HG03439 (cell line): ENCODE data around the gene PBX4.

ENCODE experiments used
- ATAC-seq: cut with Tn5 transposase; IDR thresholded peaks from one replicate; pipeline ENCODE4 v1.9.1; 2021; ENCODE audit warnings: mild to moderate bottlenecking, moderate library complexity; ENCODE audit not compliant: unreplicated experiment

The PBX4 gene

DNA sequence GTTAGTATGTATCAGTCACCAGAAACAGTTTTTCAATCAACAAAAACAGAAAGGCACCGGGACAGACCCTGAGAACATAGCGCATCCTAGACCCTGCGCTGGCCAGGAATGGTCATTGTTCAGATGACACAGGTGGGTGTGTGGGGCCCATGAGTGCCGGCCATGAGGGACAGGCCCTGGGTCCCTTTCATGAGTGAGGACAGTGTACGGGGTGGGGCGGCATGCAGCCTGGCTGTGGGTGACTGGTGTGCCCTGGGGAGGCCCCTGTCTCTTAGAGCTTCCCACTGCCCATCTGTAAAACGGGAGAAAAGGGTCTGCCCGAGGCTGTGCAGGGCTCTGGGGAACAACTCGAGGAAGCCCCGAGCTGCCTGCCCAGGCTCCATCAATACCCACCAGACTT, 25.8 kb downstream of the PBX4 start:
- ATAC-seq = no peak

- peak; percentile 70 for ATAC-seq
Measured at GRCh38 chr19:19591133-19591825, 27.2 kb downstream of the PBX4 start.

- ATAC-seq = no peak
Measured at GRCh38 chr19:19588546-19588945, 29.9 kb downstream of the PBX4 start.

- ATAC-seq = no peak
Measured at GRCh38 chr19:19587771-19588170, 30.7 kb downstream of the PBX4 start.

DNA sequence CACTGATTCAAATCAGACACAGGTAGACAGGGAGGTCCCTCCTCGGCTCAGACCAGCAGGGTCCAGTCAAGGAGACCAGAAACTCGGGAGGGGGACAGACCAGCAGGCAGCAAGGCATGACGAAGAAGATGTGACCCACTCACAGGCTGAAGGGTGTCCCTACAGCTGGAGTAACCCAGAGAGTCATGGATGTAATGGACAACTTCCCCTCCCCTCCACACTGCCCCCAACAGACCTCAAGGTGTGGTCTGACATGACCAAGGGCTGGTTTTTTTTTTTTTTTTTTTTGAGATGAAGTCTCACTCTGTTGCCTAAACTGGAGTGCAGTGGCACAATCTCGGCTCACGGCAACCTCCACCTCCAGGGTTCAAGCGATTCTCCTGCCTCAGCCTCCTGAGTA, 34.1 kb downstream of the PBX4 start:
- no peak for ATAC-seq

DNA sequence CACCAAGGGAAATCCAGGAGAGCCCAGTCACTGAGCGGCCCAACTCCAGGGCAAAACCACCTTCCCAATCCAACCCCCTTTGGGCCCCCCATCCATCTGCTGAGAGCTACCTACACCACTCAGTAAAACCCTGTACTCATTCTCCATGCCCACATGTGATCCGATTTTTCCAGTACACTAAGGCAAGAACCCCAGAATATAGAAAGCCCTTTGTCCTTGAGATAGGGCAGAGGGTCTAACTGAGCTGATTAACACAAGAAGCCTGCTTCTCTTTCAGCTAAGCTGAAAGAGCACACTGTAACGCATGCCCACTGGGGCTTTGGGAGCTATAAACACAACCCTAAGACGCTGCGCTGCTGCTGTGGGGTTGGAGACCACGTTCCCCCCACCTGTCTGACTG, 36.0 kb downstream of the PBX4 start:
- no peak for ATAC-seq

DNA sequence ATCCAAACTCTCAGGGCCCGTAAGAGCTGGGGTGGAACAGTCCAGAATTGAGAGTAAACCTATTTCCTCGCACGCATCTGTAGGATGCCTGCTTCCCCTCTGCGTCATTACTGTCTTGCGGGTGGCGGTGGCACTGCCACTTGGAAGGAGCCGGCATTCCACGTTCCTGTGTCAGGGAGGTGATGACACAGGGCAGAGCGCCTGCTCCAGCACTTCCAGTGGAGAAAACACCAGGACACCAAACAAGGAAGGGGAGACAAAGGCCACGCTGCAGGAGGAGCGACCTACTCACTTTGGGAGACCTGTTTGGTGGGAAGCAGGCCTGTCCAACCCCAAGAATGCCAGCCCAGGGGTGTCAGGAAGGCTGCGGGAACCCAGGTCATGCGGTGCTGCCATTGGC, 37.1 kb downstream of the PBX4 start:
- no peak for ATAC-seq

GRCh38 chr19:19580418-19580817, 38.1 kb downstream of the PBX4 start:
- no peak for ATAC-seq

GRCh38 chr19:19579533-19580361, 38.7 kb downstream of the PBX4 start:
- no peak for ATAC-seq

- no peak for ATAC-seq
Measured at GRCh38 chr19:19578252-19578651, 40.2 kb downstream of the PBX4 start.

GRCh38 chr19:19575411-19575810, 43.1 kb downstream of the PBX4 start:
- ATAC-seq = no peak

- no peak for ATAC-seq
Measured at GRCh38 chr19:19571071-19571786, 47.3 kb downstream of the PBX4 start.

DNA sequence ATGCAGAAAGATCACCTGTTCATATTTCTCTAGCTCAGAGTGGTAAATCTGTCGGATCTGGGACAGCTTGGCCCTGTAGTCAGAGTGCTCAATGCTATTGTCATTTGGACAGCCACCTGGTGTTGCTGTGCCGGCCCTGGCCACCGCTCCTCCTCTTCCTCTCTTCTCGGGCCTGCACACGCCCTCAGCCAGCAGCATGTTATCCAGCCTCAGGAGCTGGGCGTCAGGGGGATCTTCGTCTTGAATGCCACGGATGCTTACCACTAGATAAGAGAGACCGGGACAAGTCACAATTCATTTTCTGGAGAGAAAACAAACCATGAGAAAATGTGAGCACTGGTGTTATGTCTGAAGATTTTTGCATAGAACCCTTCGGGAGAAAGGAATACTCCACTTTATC, 47.9 kb downstream of the PBX4 start:
- ATAC-seq = no peak

GRCh38 chr19:19568802-19569756, 49.4 kb downstream of the PBX4 start:
- no peak for ATAC-seq

DNA sequence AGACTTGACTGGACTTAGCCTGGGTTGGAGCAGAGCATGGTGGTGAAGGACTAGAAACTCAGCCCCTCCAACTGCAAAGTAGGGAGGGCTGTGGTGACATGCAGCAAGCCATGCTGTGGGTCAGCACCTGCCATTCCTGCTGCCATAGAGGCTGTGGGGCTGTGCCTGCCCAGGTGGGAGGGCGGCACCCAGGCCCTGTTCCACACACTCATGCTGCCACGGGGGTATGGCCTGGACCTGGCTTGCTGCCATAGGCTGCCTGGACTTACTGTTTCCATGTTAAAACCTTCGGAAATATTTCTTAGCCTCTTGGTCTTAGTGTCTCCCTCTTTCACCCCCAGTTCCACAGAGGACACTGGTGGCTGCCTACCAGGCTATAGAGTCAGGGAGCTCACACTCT, 51.1 kb downstream of the PBX4 start:
- ATAC-seq = no peak

- no peak for ATAC-seq
Measured at GRCh38 chr19:19566306-19566705, 52.2 kb downstream of the PBX4 start.

DNA sequence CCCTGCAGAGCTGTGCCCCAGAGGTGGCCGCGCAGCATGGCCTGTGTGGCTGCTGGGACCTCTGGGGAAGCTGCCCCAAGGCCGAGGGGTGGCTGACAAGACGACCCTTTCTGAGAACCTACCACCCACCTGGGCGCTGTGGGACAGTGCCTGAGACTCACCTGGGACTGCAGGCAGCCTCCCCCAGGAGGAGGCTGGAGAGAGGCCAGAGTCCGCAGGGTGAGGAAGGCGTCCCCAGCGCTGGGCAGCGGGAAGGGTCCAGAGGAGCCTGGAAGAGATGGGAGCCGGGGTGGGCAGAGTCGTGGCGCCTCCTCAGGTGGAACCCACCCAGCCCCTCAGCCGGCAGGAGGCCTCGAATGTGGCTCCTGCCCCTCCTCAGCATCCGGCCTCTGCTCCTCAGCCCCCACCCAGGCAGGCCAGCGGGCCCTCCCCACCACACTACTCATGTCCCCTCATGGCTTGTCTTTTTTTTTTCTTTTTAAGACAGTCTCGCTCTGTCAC, 55.1 kb downstream of the PBX4 start:
- no peak for ATAC-seq

GRCh38 chr19:19562665-19563347, 55.7 kb downstream of the PBX4 start:
- ATAC-seq = no peak

GRCh38 chr19:19561946-19562664, 56.4 kb downstream of the PBX4 start:
- ATAC-seq = no peak
